Endodermal cell (in vitro differentiated cells): ENCODE data around the gene PCK2. TPM values are rescaled to one million over a fixed set of nuclear protein-coding genes. Genes with fewer than 3 reads are reported as not detected.
A peak's percentile ranks its signal among the peaks of the same experiment; 100 is the strongest.

ENCODE experiments used
- DNase-seq: peaks from one replicate; pipeline ENCODE4 v3.0.0-alpha.2; 2017
- H3K27ac ChIP-seq: 2 replicates; pipeline ENCODE4 v1.5.1; 2013; ENCODE audit warnings: mild to moderate bottlenecking, low read depth, low read length, moderate library complexity
- H3K27me3 ChIP-seq: 2 replicates; pipeline ENCODE4 v1.6.1; 2013; ENCODE audit warnings: mild to moderate bottlenecking, low read length, moderate library complexity; ENCODE audit not compliant: insufficient read depth, control insufficient read depth, poor library complexity, severe bottlenecking
- H3K36me3 ChIP-seq: 2 replicates; pipeline ENCODE4 v1.7.0; 2013; ENCODE audit warnings: mild to moderate bottlenecking, low read length, moderate library complexity; ENCODE audit not compliant: control insufficient read depth, insufficient read depth
- H3K4me1 ChIP-seq: one replicate; pipeline ENCODE4 v1.7.0; 2013; ENCODE audit warnings: low read length; ENCODE audit not compliant: control insufficient read depth, insufficient read depth
- H3K4me3 ChIP-seq: 2 replicates; pipeline ENCODE4 v1.5.1; 2013; ENCODE audit warnings: mild to moderate bottlenecking, low read length, moderate library complexity
- H3K9ac ChIP-seq: 2 replicates; pipeline ENCODE4 v1.6.1; 2013; ENCODE audit warnings: mild to moderate bottlenecking, low read length, moderate library complexity; ENCODE audit not compliant: poor library complexity, severe bottlenecking; ENCODE audit errors: extremely low read depth
- H3K9me3 ChIP-seq: 2 replicates; pipeline ENCODE4 v1.6.1; 2013; ENCODE audit warnings: mild to moderate bottlenecking, low read length, moderate library complexity; ENCODE audit not compliant: control insufficient read depth
- H3K27ac Mint-ChIP-seq: 2 replicates; pipeline ENCODE4 v1.8.0; 2020; ENCODE audit warnings: mixed read lengths
- H3K27me3 Mint-ChIP-seq: 2 replicates; pipeline ENCODE4 v1.8.0; 2021; ENCODE audit warnings: mild to moderate bottlenecking, mixed read lengths; ENCODE audit not compliant: insufficient read depth
- H3K36me3 Mint-ChIP-seq: 2 replicates; pipeline ENCODE4 v1.8.0; 2020; ENCODE audit warnings: low read depth, mixed read lengths
- H3K4me1 Mint-ChIP-seq: 2 replicates; pipeline ENCODE4 v1.8.0; 2020; ENCODE audit warnings: mixed read lengths
- H3K4me3 Mint-ChIP-seq: 2 replicates; pipeline ENCODE4 v1.8.0; 2020; ENCODE audit warnings: mild to moderate bottlenecking, moderate library complexity, mixed read lengths
- H3K9me3 Mint-ChIP-seq: 2 replicates; pipeline ENCODE4 v1.8.0; 2020; ENCODE audit warnings: mild to moderate bottlenecking, mixed read lengths
- CTCF ChIP-seq: fragments of 200-600 bp; sonication (generic); conservative IDR thresholded peaks from 2 replicates; pipeline ENCODE4 v1.5.0; 2021; ENCODE audit warnings: antibody characterized with exemption, mild to moderate bottlenecking
- WGBS, 2 experiments: methylation state at CpG; one replicate each; pipeline versions ENCODE4 v1.1.5 to v1.1.7; 2013; ENCODE audit warnings: missing lambda C conversion rate in 2 of 2, mixed read lengths in 1 of 2; ENCODE audit not compliant: insufficient coverage in 1 of 2, insufficient read length in 1 of 2; 5-methylcytosine and 5-hydroxymethylcytosine counted together
- total RNA-seq, 2 donors: library from RNA; stranded (reverse); fragmentation: NEBNext Ultra II Directional in 1 of 2; extraction: Animal tissue kit (Norgen Biotek cat#: 25700) in 1 of 2; gene quantifications; 2 replicates in 1 of 2; 3 replicates in 1 of 2; pipeline ENCODE4 v1.2.1, GENCODE V29; 2021

Gene PCK2
- total RNA-seq, 2 donors from 2014 or later: 37.7 to 42.8 TPM

- Histone ChIP-seq H3K9ac (peak overlapping the region; percentile 49), H3K4me3 (peak overlapping the region; percentile 77), H3K9me3 (no peaks in the 10 kb centered on the region), H3K27ac (peak overlapping the region; percentile 53), H3K4me1 (no peaks in the 10 kb centered on the region), H3K27me3 (no peaks in the 10 kb centered on the region), H3K36me3 (no peaks in the 10 kb centered on the region)
- no peak for TF ChIP-seq CTCF
- Mint-ChIP-seq H3K9me3 (no peaks in the 10 kb centered on the region), H3K27ac (peak overlapping the region; percentile 16), H3K36me3 (no peaks in the 10 kb centered on the region), H3K27me3 (peaks cover 6% of the 10 kb centered on the region), H3K4me1 (peaks cover 12% of the 10 kb centered on the region), H3K4me3 (peak overlapping the region; percentile 50)
- WGBS, 2 experiments: 18% methylated on average over 20 of the region's 20 CpGs; no CpG with 5 or more reads in 1 of the 2 experiments
- DNase-seq: peak; percentile 78
Measured at GRCh38 chr14:24051176-24051788, 42.8 kb upstream of the PCK2 start.

- Mint-ChIP-seq H3K27ac (peak within 1 kb of the TSS; percentile 16), H3K9me3 (no peaks in the 10 kb centered on the region), H3K4me1 (peaks cover 12% of the 10 kb centered on the region), H3K4me3 (peak within 1 kb of the TSS; percentile 50), H3K27me3 (peaks cover 6% of the 10 kb centered on the region), H3K36me3 (no peaks in the 10 kb centered on the region)
- Histone ChIP-seq H3K27me3 (no peaks in the 10 kb centered on the region), H3K9ac (peak within 1 kb of the TSS; percentile 49), H3K4me3 (peak within 1 kb of the TSS; percentile 77), H3K9me3 (no peaks in the 10 kb centered on the region), H3K27ac (peak within 1 kb of the TSS; percentile 53), H3K4me1 (no peaks in the 10 kb centered on the region), H3K36me3 (no peaks in the 10 kb centered on the region)
- TF ChIP-seq CTCF: no peak
- WGBS, 2 experiments: 0% methylated on average over 9 to 92 of the region's 92 CpGs
- DNase-seq: peak; percentile 91
Measured at GRCh38 chr14:24051789-24052655, 42.1 kb upstream of the PCK2 start, which contains the start of gene CARMIL3. TSS of gene CARMIL3 (plus strand) at chr14:24052009. CDS start at chr14:24052154, 145 bp downstream.

- TF ChIP-seq CTCF: no peak
- Histone ChIP-seq H3K27me3 (no peaks in the 10 kb centered on the region), H3K4me1 (no peaks in the 10 kb centered on the region), H3K4me3 (no peak overlapping the region), H3K36me3 (no peaks in the 10 kb centered on the region), H3K9ac (no peak overlapping the region), H3K9me3 (no peaks in the 10 kb centered on the region), H3K27ac (no peak overlapping the region)
- peaks cover 5% of the 10 kb centered on the region for H3K27me3 Mint-ChIP-seq
- H3K4me1 Mint-ChIP-seq: peaks cover 12% of the 10 kb centered on the region
- no peaks in the 10 kb centered on the region for H3K36me3 Mint-ChIP-seq
- WGBS, 2 experiments: 79 to 82% methylated on average over 6 to 19 of the region's 20 CpGs
- no peak overlapping the region for H3K27ac Mint-ChIP-seq
- no peaks in the 10 kb centered on the region for H3K9me3 Mint-ChIP-seq
- peak overlapping the region; percentile 50 for H3K4me3 Mint-ChIP-seq
- peak; percentile 21 for DNase-seq
Measured at GRCh38 chr14:24052656-24053547, 41.2 kb upstream of the PCK2 start.
